SU-DHL-6 (cell line): ENCODE measurements around the gene ITPR1.

Experiments
- H2AFZ ChIP-seq: fragments of 200-600 bp; sonication (generic); 2 replicates; pipeline ENCODE4 v1.6.1; 2014; ENCODE audit warnings: low read depth, mild to moderate bottlenecking, moderate library complexity, mixed read lengths, antibody characterized with exemption, low read length; ENCODE audit not compliant: severe bottlenecking
- H3F3A ChIP-seq: fragments of 200-600 bp; shearing (Covaris generic); 2 replicates; pipeline ENCODE4 v1.6.0; 2016; ENCODE audit warnings: antibody characterized with exemption, mild to moderate bottlenecking; ENCODE audit not compliant: insufficient read depth
- H3K27ac ChIP-seq: fragments of 200-600 bp; sonication (generic); 2 replicates; pipeline ENCODE4 v1.5.1; 2016; ENCODE audit warnings: low read depth, mild to moderate bottlenecking, low read length, moderate library complexity, mixed read lengths
- H3K27me3 ChIP-seq: fragments of 200-600 bp; sonication (generic), shearing (Covaris generic); 2 replicates; pipeline ENCODE4 v1.6.0; 2014; ENCODE audit warnings: mild to moderate bottlenecking, low read length
- H3K36me3 ChIP-seq: fragments of 200-600 bp; sonication (generic); 2 replicates; pipeline ENCODE4 v1.6.1; 2014; ENCODE audit warnings: mild to moderate bottlenecking, low read length, mixed read lengths
- H3K4me2 ChIP-seq: fragments of 300-600, 200-600 bp; shearing (Covaris generic), sonication (generic); 2 replicates; pipeline ENCODE4 v1.6.0; 2014; ENCODE audit warnings: low read length, low read depth, mild to moderate bottlenecking; ENCODE audit not compliant: poor library complexity, severe bottlenecking
- H3K4me3 ChIP-seq: fragments of 200-600 bp; sonication (generic); 2 replicates; pipeline ENCODE4 v1.5.1; 2014; ENCODE audit warnings: antibody characterized with exemption, low read length, mild to moderate bottlenecking, mixed read lengths; ENCODE audit not compliant: insufficient read depth, poor library complexity, severe bottlenecking
- H3K79me2 ChIP-seq: fragments of 200-600 bp; sonication (generic); 2 replicates; pipeline ENCODE4 v1.6.1; 2014; ENCODE audit warnings: mild to moderate bottlenecking, low read length, moderate library complexity; ENCODE audit not compliant: insufficient read depth
- H3K9ac ChIP-seq: fragments of 200-600 bp; sonication (generic); 2 replicates; pipeline ENCODE4 v1.7.0; 2014; ENCODE audit warnings: mild to moderate bottlenecking, low read length
- H3K9me2 ChIP-seq: fragments of 200-600 bp; sonication (generic); replicated peaks from 2 replicates; pipeline ENCODE4 v1.6.1; 2014; ENCODE audit warnings: low read length; ENCODE audit not compliant: insufficient read depth
- H3K9me3 ChIP-seq: fragments of 200-600 bp; sonication (generic); 2 replicates; pipeline ENCODE4 v1.6.1; 2014; ENCODE audit warnings: low read length, mixed read lengths; ENCODE audit not compliant: insufficient read depth
- H4K20me1 ChIP-seq: fragments of 200-600 bp; sonication (generic); 2 replicates; pipeline ENCODE4 v1.6.1; 2014; ENCODE audit warnings: low read depth, mild to moderate bottlenecking, antibody characterized with exemption, low read length, moderate library complexity, mixed read lengths
- CTCF ChIP-seq: fragments of 200-600 bp; sonication (generic); IDR thresholded peaks from one replicate; pipeline ENCODE4 v1.5.1; 2017; ENCODE audit warnings: antibody characterized with exemption, mild to moderate bottlenecking, low read length, moderate library complexity; ENCODE audit not compliant: insufficient read depth, poor library complexity, severe bottlenecking
- EZH2phosphoT487 ChIP-seq: fragments of 200-600 bp; sonication (generic), shearing (Covaris generic); conservative IDR thresholded peaks from 2 replicates; pipeline ENCODE4 v1.6.1; 2018; ENCODE audit warnings: mild to moderate bottlenecking, antibody characterized with exemption, low read length, moderate library complexity, mixed read lengths

Gene ITPR1

DNA sequence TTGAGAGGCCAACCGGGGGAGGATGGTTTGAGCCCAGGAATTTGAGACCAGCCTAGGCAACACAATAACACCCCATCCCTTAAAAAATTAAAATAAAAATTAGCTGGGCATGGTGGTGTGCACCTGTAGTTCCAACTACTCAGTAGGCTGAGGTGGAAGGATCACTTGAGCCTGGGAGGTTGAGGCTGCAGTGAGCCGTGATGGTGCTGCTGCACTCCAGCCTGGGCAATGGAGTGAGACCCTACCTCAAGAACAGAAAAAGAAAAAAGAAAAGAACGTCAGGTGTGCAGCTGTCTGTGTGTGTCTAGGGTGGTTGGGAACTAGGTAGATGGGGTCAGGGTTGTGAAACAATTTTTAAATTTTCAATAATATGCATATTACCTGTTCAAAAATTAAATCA lies 389.9 kb downstream of the ITPR1 start:
- H4K20me1 ChIP-seq, result no peaks in the 10 kb centered on the region
- H2AFZ ChIP-seq, result no peak overlapping the region
- H3F3A ChIP-seq, result no peaks in the 10 kb centered on the region
- H3K4me3 ChIP-seq, result no peak overlapping the region
- H3K4me2 ChIP-seq, result no peak overlapping the region
- H3K79me2 ChIP-seq, result no peaks in the 10 kb centered on the region
- no peak for TF ChIP-seq EZH2phosphoT487
- no peak for TF ChIP-seq CTCF
- no peaks in the 10 kb centered on the region for H3K36me3 ChIP-seq
- H3K9me3 ChIP-seq, result no peaks in the 10 kb centered on the region
- H3K27ac ChIP-seq, result no peak overlapping the region
- H3K27me3 ChIP-seq, result no peaks in the 10 kb centered on the region
- H3K9ac ChIP-seq, result no peak overlapping the region
- no peaks in the 10 kb centered on the region for H3K9me2 ChIP-seq

GRCh38 chr3:4884888-4885287 lies 391.7 kb downstream of the ITPR1 start:
- TF ChIP-seq CTCF, result no peak
- no peak for TF ChIP-seq EZH2phosphoT487
- Histone ChIP-seq H3K9me2 (no peaks in the 10 kb centered on the region), H3K27me3 (no peaks in the 10 kb centered on the region), H3K4me3 (no peak overlapping the region), H3K4me2 (no peak overlapping the region), H3F3A (no peaks in the 10 kb centered on the region), H3K36me3 (no peaks in the 10 kb centered on the region), H2AFZ (no peak overlapping the region), H4K20me1 (no peaks in the 10 kb centered on the region), H3K27ac (no peak overlapping the region), H3K79me2 (no peaks in the 10 kb centered on the region), H3K9ac (no peak overlapping the region), H3K9me3 (no peaks in the 10 kb centered on the region)

- H3K27me3 ChIP-seq, result no peaks in the 10 kb centered on the region
- H3K9me3 ChIP-seq, result no peaks in the 10 kb centered on the region
- no peak overlapping the region for H3K4me3 ChIP-seq
- no peaks in the 10 kb centered on the region for H3K36me3 ChIP-seq
- no peak overlapping the region for H2AFZ ChIP-seq
- H3K9ac ChIP-seq, result no peak overlapping the region
- H3K4me2 ChIP-seq, result no peak overlapping the region
- no peaks in the 10 kb centered on the region for H4K20me1 ChIP-seq
- H3F3A ChIP-seq, result no peaks in the 10 kb centered on the region
- no peaks in the 10 kb centered on the region for H3K79me2 ChIP-seq
- no peaks in the 10 kb centered on the region for H3K9me2 ChIP-seq
- H3K27ac ChIP-seq, result no peak overlapping the region
- TF ChIP-seq EZH2phosphoT487, result no peak
- no peak for TF ChIP-seq CTCF
Observed at GRCh38 chr3:4885316-4885715, 392.2 kb downstream of the ITPR1 start.

GRCh38 chr3:4886448-4886847 lies 393.3 kb downstream of the ITPR1 start:
- no peak overlapping the region for H3K27ac ChIP-seq
- TF ChIP-seq CTCF (no peak), EZH2phosphoT487 (no peak)

More at GRCh38 chr3:4886448-4886847, 393.3 kb downstream of the ITPR1 start:
- Histone ChIP-seq H3K9me2 (no peaks in the 10 kb centered on the region), H3K36me3 (no peaks in the 10 kb centered on the region), H3F3A (no peaks in the 10 kb centered on the region), H4K20me1 (no peaks in the 10 kb centered on the region), H3K27me3 (no peaks in the 10 kb centered on the region), H3K9ac (no peak overlapping the region), H3K9me3 (no peaks in the 10 kb centered on the region), H2AFZ (no peak overlapping the region), H3K79me2 (no peaks in the 10 kb centered on the region), H3K4me3 (no peak overlapping the region), H3K4me2 (no peak overlapping the region)
